Lower lobe of right lung (tissue), 2 donors: ENCODE data around the gene MYO1D. TPM values are rescaled to one million over a fixed set of nuclear protein-coding genes. Genes with fewer than 3 reads are reported as not detected.

Experiments
- ATAC-seq, 2 donors: fragments of 200-7000 bp; cut with Tn5 transposase; one replicate each; pipeline ENCODE4 v1.9.1; 2020 to 2022; ENCODE audit warnings: mild to moderate bottlenecking in 2 of 2, moderate library complexity in 2 of 2
- DNase-seq: peaks from one replicate; pipeline ENCODE4 v3.0.0-alpha.2; 2020
- H3K27ac ChIP-seq: fragments of 200-600 bp; one replicate; pipeline ENCODE4 v1.8.0; 2022
- H3K27me3 ChIP-seq: fragments of 200-600 bp; one replicate; pipeline ENCODE4 v1.8.0; 2022; ENCODE audit warnings: low read depth
- H3K36me3 ChIP-seq: fragments of 200-600 bp; one replicate; pipeline ENCODE4 v1.8.0; 2022; ENCODE audit warnings: mild to moderate bottlenecking
- H3K4me1 ChIP-seq: fragments of 200-600 bp; one replicate; pipeline ENCODE4 v1.8.0; 2022
- H3K4me3 ChIP-seq: fragments of 200-600 bp; one replicate; pipeline ENCODE4 v1.8.0; 2022; ENCODE audit warnings: mild to moderate bottlenecking
- H3K9me3 ChIP-seq: fragments of 200-600 bp; one replicate; pipeline ENCODE4 v1.8.0; 2022
- CTCF ChIP-seq: fragments of 200-600 bp; IDR thresholded peaks from one replicate; pipeline ENCODE4 v1.8.0; 2022; ENCODE audit warnings: antibody characterized with exemption, mild to moderate bottlenecking
- intact Hi-C: fragments of 100-400 bp; cut with DNase I; formaldehyde crosslinking; loops from one replicate; pipeline ENCODE4 v1.11.0; 2022
- total RNA-seq: library from RNA; stranded (reverse); fragmentation: NEBNext Ultra II Directional; extraction: Animal tissue kit (Norgen Biotek cat#: 25700); gene quantifications from one replicate; pipeline ENCODE4 v1.2.1, GENCODE V29; 2021
- donor health status: DM: no; HTN: yes; CAD: no; lungs with severe emphysema.

The MYO1D gene
- total RNA-seq, 1 donor from 2014 or later: 58.0 TPM

GRCh38 chr17:32588982-32589381, 287.9 kb downstream of the MYO1D start:
- H3K27ac ChIP-seq: no peak overlapping the region
- no peaks in the 10 kb centered on the region for H3K27me3 ChIP-seq
- TF ChIP-seq CTCF: no peak
- H3K4me3 ChIP-seq: no peak overlapping the region
- ATAC-seq: peak in 1 of 2 donors; percentile 19
- intact Hi-C loops: no loop called here
- H3K9me3 ChIP-seq: no peaks in the 10 kb centered on the region
- no peak for DNase-seq
- H3K36me3 ChIP-seq: no peaks in the 10 kb centered on the region
- no peaks in the 10 kb centered on the region for H3K4me1 ChIP-seq

GRCh38 chr17:32588135-32588534, 288.8 kb downstream of the MYO1D start:
- intact Hi-C loops: no loop called here
- H3K4me1 ChIP-seq: no peaks in the 10 kb centered on the region
- TF ChIP-seq CTCF: no peak
- H3K27me3 ChIP-seq: no peaks in the 10 kb centered on the region
- H3K4me3 ChIP-seq: no peak overlapping the region
- no peak for ATAC-seq
- no peaks in the 10 kb centered on the region for H3K36me3 ChIP-seq
- no peak for DNase-seq
- H3K27ac ChIP-seq: no peak overlapping the region
- peaks cover 2% of the 10 kb centered on the region for H3K9me3 ChIP-seq

- Histone ChIP-seq H3K27me3 (no peaks in the 10 kb centered on the region), H3K4me3 (no peak overlapping the region), H3K36me3 (no peaks in the 10 kb centered on the region), H3K27ac (no peak overlapping the region), H3K4me1 (no peaks in the 10 kb centered on the region), H3K9me3 (peaks cover 8% of the 10 kb centered on the region)
- ATAC-seq: no peak
- no peak for DNase-seq
- no peak for TF ChIP-seq CTCF
- intact Hi-C loops: no loop called here
Measured at GRCh38 chr17:32586666-32587065, 290.3 kb downstream of the MYO1D start.

- no peaks in the 10 kb centered on the region for H3K36me3 ChIP-seq
- no peaks in the 10 kb centered on the region for H3K27me3 ChIP-seq
- peaks cover 15% of the 10 kb centered on the region for H3K9me3 ChIP-seq
- H3K27ac ChIP-seq: no peak overlapping the region
- intact Hi-C loops: no loop called here
- no peak for TF ChIP-seq CTCF
- ATAC-seq (no peak), DNase-seq (no peak)
- H3K4me1 ChIP-seq: no peaks in the 10 kb centered on the region
- H3K4me3 ChIP-seq: no peak overlapping the region
Measured at GRCh38 chr17:32584792-32585191, 292.1 kb downstream of the MYO1D start.

- ATAC-seq (no peak), DNase-seq (no peak)
- Histone ChIP-seq H3K4me3 (no peak overlapping the region), H3K36me3 (no peaks in the 10 kb centered on the region), H3K9me3 (peaks cover 15% of the 10 kb centered on the region), H3K27ac (no peak overlapping the region), H3K27me3 (no peaks in the 10 kb centered on the region), H3K4me1 (no peaks in the 10 kb centered on the region)
- no peak for TF ChIP-seq CTCF
- intact Hi-C loops: no loop called here
Measured at GRCh38 chr17:32583053-32583452, 293.9 kb downstream of the MYO1D start.

- Histone ChIP-seq H3K9me3 (peaks cover 4% of the 10 kb centered on the region), H3K27me3 (no peaks in the 10 kb centered on the region), H3K4me3 (no peak overlapping the region), H3K36me3 (no peaks in the 10 kb centered on the region), H3K27ac (no peak overlapping the region), H3K4me1 (no peaks in the 10 kb centered on the region)
- ATAC-seq (no peak), DNase-seq (no peak)
- intact Hi-C loops: no loop called here
- no peak for TF ChIP-seq CTCF
Measured at GRCh38 chr17:32575852-32576251, 301.1 kb downstream of the MYO1D start.
